HT-29 (cell line): ENCODE results near the gene ATP5MK. TPM values are rescaled to one million over a fixed set of nuclear protein-coding genes. Genes with fewer than 3 reads are reported as not detected.
"Not testable (repeated sequence)": the region's sequence is repeated elsewhere in the genome, so short reads cannot be mapped to it uniquely, and the experiment has no call there.

ENCODE experiments used
- DNase-seq: peaks from one replicate; pipeline ENCODE4 v3.0.0-alpha.2; 2015; ENCODE audit warnings: low spot score
- total RNA-seq: library from RNA; depleted of rRNA; stranded (reverse); fragments of >200 nt; shearing (Covaris generic); gene quantifications from 2 replicates; pipeline ENCODE4 v1.2.3, GENCODE V29; 2014; rRNA removed

The ATP5MK gene
- total RNA-seq, 1 experiment from 2014 or later = 71.5 TPM

DNA sequence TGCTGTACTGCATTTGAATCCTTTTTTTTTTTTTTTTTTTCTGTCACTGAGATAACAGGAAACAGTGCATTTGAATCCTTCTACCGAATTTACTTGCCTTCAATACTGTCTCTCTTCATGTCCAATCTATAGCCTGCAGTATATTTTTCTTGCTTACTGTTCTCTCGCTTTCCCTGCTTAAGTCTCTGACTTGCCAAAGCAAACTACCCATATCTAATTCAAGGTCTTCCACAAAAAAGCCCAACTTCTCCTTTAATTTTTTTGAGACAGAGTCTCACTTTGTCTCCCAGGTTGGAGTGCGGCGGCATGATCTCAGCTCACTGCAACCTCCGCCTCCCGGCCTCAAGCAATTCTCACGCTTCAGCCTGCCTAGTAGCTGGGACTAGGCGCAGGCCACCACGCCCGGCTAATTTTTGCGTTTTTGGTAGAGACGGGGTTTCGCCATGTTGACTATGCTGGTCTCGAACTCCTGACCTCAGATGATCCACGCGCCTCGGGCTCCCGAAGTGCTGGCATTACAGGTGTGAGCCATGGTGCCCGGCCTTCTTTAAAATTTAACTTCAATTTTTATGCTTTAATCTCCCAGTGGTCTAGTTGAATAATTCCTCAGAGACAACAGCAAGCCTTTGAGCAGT lies 1.0 kb upstream of the ATP5MK start:
- no peak for DNase-seq

GRCh38 chr10:103396789-103397087 lies 463 bp upstream of the ATP5MK start:
- DNase-seq = no peak

GRCh38 chr10:103395754-103396066 lies 565 bp downstream of the ATP5MK start:
- DNase-seq = peak; percentile 42

GRCh38 chr10:103394180-103394579 lies 2.1 kb downstream of the ATP5MK start:
- no peak for DNase-seq

GRCh38 chr10:103382769-103383168 lies 13.5 kb downstream of the ATP5MK start:
- DNase-seq = no peak

DNA sequence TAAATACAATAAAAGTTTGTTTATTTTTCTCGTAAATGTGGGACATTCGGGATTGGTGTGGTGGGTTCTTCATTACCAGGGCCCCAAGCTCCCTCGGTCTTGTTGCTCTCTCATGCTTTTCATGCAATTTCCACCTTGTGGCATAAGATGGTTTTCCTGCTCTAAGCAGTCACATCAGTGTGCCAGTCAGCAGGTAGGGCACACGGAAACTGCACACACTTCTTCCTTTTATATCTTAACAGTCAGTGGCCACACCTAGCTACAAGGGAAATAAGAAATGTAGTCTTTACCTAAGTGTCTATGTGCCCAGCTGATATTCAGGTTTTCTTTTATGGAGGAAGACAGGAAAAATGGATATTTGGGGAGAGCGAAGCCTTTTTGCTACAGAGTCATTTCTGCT lies 22.0 kb downstream of the ATP5MK start:
- no peak for DNase-seq

DNA sequence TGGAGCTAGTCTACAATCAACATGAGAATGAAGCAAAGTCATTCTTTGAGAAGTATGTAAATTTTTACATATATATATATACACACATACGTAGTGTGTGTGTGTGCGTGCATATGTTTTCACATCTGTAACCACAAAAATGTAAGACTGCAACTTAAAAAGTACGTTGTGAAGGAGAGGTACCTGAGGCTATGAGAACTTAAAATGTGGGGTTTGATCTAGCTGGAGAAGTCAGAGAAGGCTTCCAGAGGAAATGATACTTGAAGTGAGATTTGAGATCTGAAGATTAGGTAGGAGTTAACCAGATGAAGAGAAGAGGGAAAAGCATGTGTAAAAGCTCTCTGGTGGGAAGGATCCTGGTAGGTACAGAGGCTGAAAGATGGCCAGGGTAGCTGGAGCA lies 22.7 kb downstream of the ATP5MK start:
- DNase-seq = no peak

- peak; percentile 95 for DNase-seq
Observed at GRCh38 chr10:103367782-103368518, 28.3 kb downstream of the ATP5MK start, which contains the start of gene TAF5. Gene TAF5, plus strand, starts transcription at chr10:103367976. Its CDS starts 14 bp downstream, at chr10:103367990.

DNA sequence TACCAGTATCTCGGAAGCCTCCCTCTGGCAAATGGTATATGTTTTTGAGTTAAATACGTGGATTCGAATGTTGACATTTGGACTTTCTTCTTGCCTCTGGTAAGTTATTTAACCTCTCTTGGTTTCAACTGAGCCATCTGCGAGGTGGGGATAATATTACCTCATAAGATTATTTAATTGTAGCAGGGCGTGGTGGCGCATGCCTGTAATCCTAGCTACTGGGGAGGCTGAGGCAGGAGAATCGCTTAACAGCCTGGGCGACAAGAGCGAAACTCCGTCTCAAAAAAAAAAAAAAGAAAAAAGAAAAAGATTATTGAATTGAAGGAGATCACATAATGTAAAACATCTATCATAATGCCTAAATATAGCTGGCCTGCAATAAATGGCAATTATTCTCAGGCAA lies 28.9 kb downstream of the ATP5MK start:
- no peak for DNase-seq

- not testable (repeated sequence) for DNase-seq
Observed at GRCh38 chr10:103360791-103361190, 35.5 kb downstream of the ATP5MK start.

GRCh38 chr10:103359493-103359892 lies 36.8 kb downstream of the ATP5MK start:
- not testable (repeated sequence) for DNase-seq

DNA sequence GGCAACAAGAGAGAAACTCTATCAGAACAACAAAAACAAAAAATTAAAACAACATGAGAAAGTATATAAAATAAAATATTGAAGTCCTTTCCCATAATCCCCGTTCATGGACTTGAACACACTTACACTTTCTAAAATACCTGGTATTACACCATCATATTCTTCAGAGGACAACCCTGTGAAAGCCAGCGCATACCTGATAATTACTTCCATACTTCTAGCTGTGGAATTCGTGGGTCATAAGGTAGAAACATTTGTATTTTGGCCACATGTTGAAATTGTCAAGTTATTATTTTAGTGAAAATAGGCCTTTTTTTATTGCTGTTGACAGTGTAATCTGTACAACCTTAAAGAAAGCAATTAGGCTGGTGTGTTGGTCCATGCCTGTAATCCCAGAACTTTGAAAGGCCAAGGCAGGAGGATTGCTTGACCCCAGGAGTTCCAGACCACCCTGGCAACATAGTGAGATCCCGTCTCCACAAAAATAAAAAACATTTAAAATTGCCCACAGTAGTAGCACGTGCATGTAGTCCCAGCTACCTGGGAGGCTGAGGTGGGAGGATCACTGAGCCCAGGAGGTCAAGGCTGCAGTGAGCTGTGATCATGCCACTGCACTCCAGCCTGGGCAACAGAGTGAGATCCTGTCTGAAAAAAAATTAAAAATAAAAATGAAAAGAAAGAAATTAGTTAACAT lies 40.2 kb downstream of the ATP5MK start:
- no peak for DNase-seq

- DNase-seq = not testable (repeated sequence)
Observed at GRCh38 chr10:103354567-103354966, 41.7 kb downstream of the ATP5MK start.

DNA sequence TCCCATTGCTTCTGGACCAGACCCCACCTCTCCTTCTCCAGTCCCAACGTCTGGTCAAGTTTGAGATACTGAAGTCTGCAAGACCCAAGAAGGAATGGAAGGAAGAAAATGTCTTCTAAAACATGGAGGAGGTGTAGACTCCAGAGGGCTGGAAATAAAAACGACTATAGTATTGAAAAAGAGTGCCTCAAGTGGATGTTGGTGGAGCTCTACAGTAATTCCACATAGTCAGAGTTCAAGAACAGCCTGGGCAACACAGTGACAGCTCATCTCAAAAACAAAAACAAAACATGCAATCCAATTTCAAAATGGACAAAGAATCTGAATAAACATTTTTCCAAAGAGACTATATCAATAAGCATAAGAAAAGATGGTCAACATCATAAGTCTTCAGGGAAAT lies 43.0 kb downstream of the ATP5MK start:
- DNase-seq = no peak

GRCh38 chr10:103350517-103351260 lies 45.6 kb downstream of the ATP5MK start, which contains the start of gene PCGF6:
Gene PCGF6, minus strand, starts transcription at chr10:103351140. Its CDS starts 74 bp downstream, at chr10:103351066.
- DNase-seq = peak; percentile 70

DNA sequence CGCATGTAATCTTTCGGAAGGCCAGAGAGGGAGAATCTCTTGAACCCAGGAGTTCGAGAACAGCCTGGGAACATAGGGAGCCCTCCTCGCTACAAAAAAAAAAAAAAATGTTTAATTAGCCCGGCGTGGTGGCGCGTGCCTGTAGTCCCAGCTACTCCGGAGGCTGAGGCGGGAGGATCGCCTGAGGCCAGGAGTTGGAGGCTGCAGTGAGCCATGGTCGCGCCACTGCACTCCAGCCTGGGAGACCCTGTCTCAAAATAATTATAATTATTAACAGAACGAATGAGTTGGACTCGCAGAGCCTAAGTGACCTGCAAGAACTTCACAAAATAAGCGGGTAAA lies 46.1 kb downstream of the ATP5MK start:
- no peak for DNase-seq

Other genes with a start within 250 kb of the ATP5MK start
- 35.2 and 39.4 TPM in 2 replicates for gene NT5C2, start 203.2 kb downstream of the ATP5MK start, total RNA-seq
- gene RPEL1, start 150.6 kb downstream of the ATP5MK start, total RNA-seq = 0.05 and 0.10 TPM in 2 replicates
- not detected in 2 replicates for gene INA, start 119.3 kb downstream of the ATP5MK start, total RNA-seq
- gene PCGF6, start 45.3 kb downstream of the ATP5MK start, total RNA-seq = 3.2 and 4.9 TPM in 2 replicates
- gene TAF5, start 28.5 kb downstream of the ATP5MK start, total RNA-seq = 5.5 and 7.7 TPM in 2 replicates
- 34.0 and 40.6 TPM in 2 replicates for gene PDCD11, start 151 bp upstream of the ATP5MK start, total RNA-seq
- gene CALHM2, start 55.9 kb upstream of the ATP5MK start, total RNA-seq = 3.0 and 3.3 TPM in 2 replicates
- not detected in 2 replicates for gene CALHM1, start 62.4 kb upstream of the ATP5MK start, total RNA-seq
- not detected in 2 replicates for gene CALHM3, start 82.8 kb upstream of the ATP5MK start, total RNA-seq
- 5.4 and 7.2 TPM in 2 replicates for gene NEURL1, start 97.2 kb upstream of the ATP5MK start, total RNA-seq